Upper lobe of left lung (tissue), 6 donors: ENCODE data around the gene DNAH17. TPM values are rescaled to one million over a fixed set of nuclear protein-coding genes. Genes with fewer than 3 reads are reported as not detected.

Source experiments
- ATAC-seq, 2 donors: fragments of 200-7000 bp; cut with Tn5 transposase; one replicate each; pipeline ENCODE4 v1.9.1; 2022; ENCODE audit warnings: mild to moderate bottlenecking in 2 of 2, moderate library complexity in 2 of 2; ENCODE audit not compliant: low FRiP score in 2 of 2
- DNase-seq, 2 donors: peaks; one replicate each; pipeline ENCODE4 v3.0.0-alpha.2; 2019 to 2020
- H3K27ac ChIP-seq, 4 donors: fragments of 200-600 bp; sonication (generic); one replicate each; pipeline ENCODE4 v1.5.1; 2016 to 2019
- H3K27me3 ChIP-seq, 4 donors: fragments of 200-600 bp; sonication (generic); one replicate each; pipeline ENCODE4 v1.5.1; 2017 to 2019
- H3K36me3 ChIP-seq, 4 donors: fragments of 200-600 bp; sonication (generic); one replicate each; pipeline ENCODE4 v1.5.1; 2016 to 2019
- H3K4me1 ChIP-seq, 4 donors: fragments of 200-600 bp; sonication (generic); one replicate each; pipeline ENCODE4 v1.5.1; 2018 to 2019
- H3K4me3 ChIP-seq, 4 donors: fragments of 200-600 bp; sonication (generic); one replicate each; pipeline ENCODE4 v1.5.1; 2017 to 2019; ENCODE audit warnings: mild to moderate bottlenecking in 2 of 4, moderate library complexity in 1 of 4
- H3K9me3 ChIP-seq, 4 donors: fragments of 200-600 bp; sonication (generic); one replicate each; pipeline ENCODE4 v1.5.1; 2018 to 2019
- CTCF ChIP-seq, 6 experiments: fragments of 450-650 bp in 4 of 6; fragments of 200-600 bp in 2 of 6; sonication (generic) in 2 of 6; IDR thresholded peaks; one replicate each; pipeline ENCODE4 v1.5.1; 2016 to 2019; ENCODE audit warnings: antibody characterized with exemption in 6 of 6
- EP300 ChIP-seq, 4 donors: sonication (generic); formaldehyde crosslinking; IDR thresholded peaks; one replicate each; pipeline ENCODE4 v1.5.1; 2017; ENCODE audit warnings: antibody characterized with exemption in 4 of 4, control low read depth in 2 of 4
- POLR2A ChIP-seq, 4 donors: fragments of 450-650 bp; IDR thresholded peaks; one replicate each; pipeline ENCODE4 v1.5.1; 2016 to 2017; ENCODE audit warnings: antibody characterized with exemption in 4 of 4, mild to moderate bottlenecking in 2 of 4
- POLR2AphosphoS5 ChIP-seq, 2 donors: sonication (generic); formaldehyde crosslinking; IDR thresholded peaks; one replicate each; pipeline ENCODE4 v1.5.1; 2017; ENCODE audit warnings: antibody characterized with exemption in 2 of 2
- WGBS, 2 donors: methylation state at CpG; one replicate each; pipeline ENCODE4 v1.1.5; 2017 to 2018; 5-methylcytosine and 5-hydroxymethylcytosine counted together
- total RNA-seq, 6 donors: library from RNA; depleted of rRNA in 4 of 6; stranded (reverse); fragments of >200 nt in 4 of 6; gene quantifications; one replicate each; pipeline versions ENCODE4 v1.1.0 to v1.2.1, GENCODE V29; 2016 to 2021
- donor health status: DM: no; HTN: no; CAD: no; lungs with moderate emphysema.
- donor health status: DM: no; HTN: yes; CAD: no; lungs with severe emphysema.

Gene DNAH17
- total RNA-seq, 6 donors from 2014 or later: 2.0 to 21.0 (median 3.7) TPM

- Histone ChIP-seq H3K27me3 (no peaks in the 10 kb centered on the region), H3K4me3 (no peak overlapping the region), H3K9me3 (no peaks in the 10 kb centered on the region), H3K27ac (no peak overlapping the region), H3K36me3 (no peaks in the 10 kb centered on the region), H3K4me1 (peaks cover 0 to 10% (median 5%) of the 10 kb centered on the region in 4 donors)
- TF ChIP-seq POLR2AphosphoS5 (IDR thresholded peaks at IDR 0.05) (no peak), EP300 (IDR thresholded peaks at IDR 0.05) (no peak), POLR2A (IDR thresholded peaks at IDR 0.05) (no peak), CTCF (IDR thresholded peaks at IDR 0.05) (no peak)
- ATAC-seq: peak in 1 of 2 donors; percentile 35
- 67 to 90% methylated on average over 9 to 10 of the region's 10 CpGs for WGBS, 2 donors
- DNase-seq: no peak
These were observed 23.1 kb upstream of the DNAH17 start for GRCh38 chr17:78600181-78600721.

GRCh38 chr17:78599419-78599818 lies 22.2 kb upstream of the DNAH17 start:
- TF ChIP-seq POLR2A (IDR thresholded peaks at IDR 0.05) (no peak), CTCF (IDR thresholded peaks at IDR 0.05) (no peak), POLR2AphosphoS5 (IDR thresholded peaks at IDR 0.05) (no peak), EP300 (IDR thresholded peaks at IDR 0.05) (no peak)
- no peaks in the 10 kb centered on the region for H3K27me3 ChIP-seq

GRCh38 chr17:78598013-78598471 lies 20.8 kb upstream of the DNAH17 start:
- ATAC-seq (peak in 1 of 2 donors; percentile 76), DNase-seq (no peak)
- peaks cover 0 to 13% (median 6%) of the 10 kb centered on the region in 4 donors for H3K4me1 ChIP-seq
- H3K27ac ChIP-seq: no peak overlapping the region
- no peaks in the 10 kb centered on the region for H3K36me3 ChIP-seq
- H3K27me3 ChIP-seq: no peaks in the 10 kb centered on the region
- TF ChIP-seq POLR2AphosphoS5 (IDR thresholded peaks at IDR 0.05): no peak
- no peak for TF ChIP-seq EP300 (IDR thresholded peaks at IDR 0.05)
- TF ChIP-seq CTCF (IDR thresholded peaks at IDR 0.05): no peak
- no peak for TF ChIP-seq POLR2A (IDR thresholded peaks at IDR 0.05)
- 60 to 77% methylated on average over 9 of the region's 9 CpGs for WGBS, 2 donors
- no peaks in the 10 kb centered on the region for H3K9me3 ChIP-seq
- H3K4me3 ChIP-seq: no peak overlapping the region

More at GRCh38 chr17:78599419-78599818, 22.2 kb upstream of the DNAH17 start:
- peaks cover 0 to 10% (median 5%) of the 10 kb centered on the region in 4 donors for H3K4me1 ChIP-seq
- 69 to 77% methylated on average over 5 of the region's 5 CpGs for WGBS, 2 donors
- DNase-seq (no peak), ATAC-seq (no peak)
- no peaks in the 10 kb centered on the region for H3K9me3 ChIP-seq
- H3K4me3 ChIP-seq: no peak overlapping the region
- no peaks in the 10 kb centered on the region for H3K36me3 ChIP-seq
- H3K27ac ChIP-seq: no peak overlapping the region

- ATAC-seq (no peak), DNase-seq (no peak)
- 88 to 89% methylated on average over 12 of the region's 12 CpGs for WGBS, 2 donors
- H3K4me3 ChIP-seq: no peak overlapping the region
- TF ChIP-seq POLR2A (IDR thresholded peaks at IDR 0.05) (no peak), EP300 (IDR thresholded peaks at IDR 0.05) (no peak), CTCF (IDR thresholded peaks at IDR 0.05) (no peak), POLR2AphosphoS5 (IDR thresholded peaks at IDR 0.05) (no peak)
- no peaks in the 10 kb centered on the region for H3K36me3 ChIP-seq
- H3K4me1 ChIP-seq: peaks cover 7 to 22% (median 9%) of the 10 kb centered on the region in 4 donors
- H3K27ac ChIP-seq: no peak overlapping the region
- no peaks in the 10 kb centered on the region for H3K9me3 ChIP-seq
- no peaks in the 10 kb centered on the region for H3K27me3 ChIP-seq
These were observed 19.9 kb upstream of the DNAH17 start for GRCh38 chr17:78596871-78597764.
